Right kidney (tissue), 9 donors: ENCODE measurements around the gene CDH11.
A peak's percentile ranks its signal among the peaks of the same experiment; 100 is the strongest.

Source experiments
- DNase-seq: peaks from one replicate; pipeline ENCODE4 v3.0.0-alpha.2; 2016
- long read RNA-seq, 8 donors: transcript quantifications; one replicate each; lab custom pipeline, GENCODE V29; 2026

CDH11 gene
- long read RNA-seq, donor 1, full-length matches to known transcripts, result 20 of 20 reads
- long read RNA-seq, donor 1, partial matches to known transcripts, result 0 of 20 reads
- long read RNA-seq, donor 1, other reads (novel, unspliced or antisense), result 0 of 20 reads
- long read RNA-seq, donor 2, full-length matches to known transcripts, result 13 of 18 reads
- long read RNA-seq, donor 2, partial matches to known transcripts, result 5 of 18 reads
- long read RNA-seq, donor 2, other reads (novel, unspliced or antisense), result 0 of 18 reads
- long read RNA-seq, donor 3, full-length matches to known transcripts, result 4 of 4 reads
- long read RNA-seq, donor 3, partial matches to known transcripts, result 0 of 4 reads
- long read RNA-seq, donor 3, other reads (novel, unspliced or antisense), result 0 of 4 reads
- long read RNA-seq, donor 4, full-length matches to known transcripts, result 20 of 26 reads
- long read RNA-seq, donor 4, partial matches to known transcripts, result 6 of 26 reads
- long read RNA-seq, donor 4, other reads (novel, unspliced or antisense), result 0 of 26 reads
- long read RNA-seq, donor 5, full-length matches to known transcripts, result 6 of 20 reads
- long read RNA-seq, donor 5, partial matches to known transcripts, result 14 of 20 reads
- long read RNA-seq, donor 5, other reads (novel, unspliced or antisense), result 0 of 20 reads
- long read RNA-seq, donor 6, full-length matches to known transcripts, result 14 of 14 reads
- long read RNA-seq, donor 6, partial matches to known transcripts, result 0 of 14 reads
- long read RNA-seq, donor 6, other reads (novel, unspliced or antisense), result 0 of 14 reads
- long read RNA-seq, donor 7, result 0 reads
- long read RNA-seq, donor 8, full-length matches to known transcripts, result 21 of 28 reads
- long read RNA-seq, donor 8, partial matches to known transcripts, result 7 of 28 reads
- long read RNA-seq, donor 8, other reads (novel, unspliced or antisense), result 0 of 28 reads

GRCh38 chr16:65121870-65122723 is at the start of gene CDH11:
Gene CDH11 (minus strand): TSS chr16:65122063. CDS start chr16:65004869, 117,194 bp downstream.
- peak; percentile 86 for DNase-seq

- DNase-seq, result no peak
These were observed 32.5 kb upstream of the CDH11 start for GRCh38 chr16:65154321-65154720.

GRCh38 chr16:65153365-65154105 is 31.7 kb upstream of the CDH11 start:
- DNase-seq, result no peak

- no peak for DNase-seq
These were observed 26.9 kb upstream of the CDH11 start for GRCh38 chr16:65148804-65149203.

- no peak for DNase-seq
These were observed 20.4 kb upstream of the CDH11 start for GRCh38 chr16:65142276-65142675.

- no peak for DNase-seq
These were observed 14.8 kb upstream of the CDH11 start for GRCh38 chr16:65136681-65137080.

GRCh38 chr16:65126845-65127624 is 5.2 kb upstream of the CDH11 start:
- no peak for DNase-seq

GRCh38 chr16:65125871-65126270 is 4.0 kb upstream of the CDH11 start:
- no peak for DNase-seq

- no peak for DNase-seq
These were observed 3.5 kb upstream of the CDH11 start for GRCh38 chr16:65125322-65125721.

- no peak for DNase-seq
These were observed 2.7 kb upstream of the CDH11 start for GRCh38 chr16:65124596-65124995.

- DNase-seq, result no peak
These were observed 2.3 kb upstream of the CDH11 start for GRCh38 chr16:65124212-65124548.

GRCh38 chr16:65123396-65124211 is 1.7 kb upstream of the CDH11 start:
- DNase-seq, result peak; percentile 86

- DNase-seq, result no peak
These were observed 997 bp upstream of the CDH11 start for GRCh38 chr16:65122724-65123395.

- peak; percentile 84 for DNase-seq
These were observed 787 bp downstream of the CDH11 start for GRCh38 chr16:65120831-65121721.

GRCh38 chr16:65120461-65120830 is 1.4 kb downstream of the CDH11 start:
- DNase-seq, result no peak

- peak; percentile 68 for DNase-seq
These were observed 1.9 kb downstream of the CDH11 start for GRCh38 chr16:65119901-65120401.

GRCh38 chr16:65119435-65119834 is 2.4 kb downstream of the CDH11 start:
- no peak for DNase-seq

- no peak for DNase-seq
These were observed 3.0 kb downstream of the CDH11 start for GRCh38 chr16:65118871-65119270.
